ENCODE data around the gene ZNF410.

DNA sequence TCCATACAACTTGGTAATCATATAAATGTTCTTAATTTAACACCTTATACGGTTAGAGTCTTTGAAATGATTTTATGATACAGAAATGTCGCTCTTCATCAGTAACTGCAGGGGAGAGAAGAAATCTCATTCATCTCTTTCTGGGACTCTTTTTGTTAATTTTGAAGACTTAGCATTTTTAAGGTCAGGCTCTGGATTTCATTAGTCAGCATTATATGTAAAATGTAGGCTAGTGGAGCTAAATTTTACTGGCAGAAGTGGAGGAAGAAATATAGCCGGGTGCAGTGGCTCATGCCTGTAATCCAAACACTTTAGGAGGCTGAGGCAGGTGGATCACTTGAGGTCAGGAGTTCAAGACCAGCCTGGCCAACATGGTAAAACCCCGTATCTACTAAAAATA lies 39.7 kb upstream of the ZNF410 start:
- TF ChIP-seq, protein P1, sequence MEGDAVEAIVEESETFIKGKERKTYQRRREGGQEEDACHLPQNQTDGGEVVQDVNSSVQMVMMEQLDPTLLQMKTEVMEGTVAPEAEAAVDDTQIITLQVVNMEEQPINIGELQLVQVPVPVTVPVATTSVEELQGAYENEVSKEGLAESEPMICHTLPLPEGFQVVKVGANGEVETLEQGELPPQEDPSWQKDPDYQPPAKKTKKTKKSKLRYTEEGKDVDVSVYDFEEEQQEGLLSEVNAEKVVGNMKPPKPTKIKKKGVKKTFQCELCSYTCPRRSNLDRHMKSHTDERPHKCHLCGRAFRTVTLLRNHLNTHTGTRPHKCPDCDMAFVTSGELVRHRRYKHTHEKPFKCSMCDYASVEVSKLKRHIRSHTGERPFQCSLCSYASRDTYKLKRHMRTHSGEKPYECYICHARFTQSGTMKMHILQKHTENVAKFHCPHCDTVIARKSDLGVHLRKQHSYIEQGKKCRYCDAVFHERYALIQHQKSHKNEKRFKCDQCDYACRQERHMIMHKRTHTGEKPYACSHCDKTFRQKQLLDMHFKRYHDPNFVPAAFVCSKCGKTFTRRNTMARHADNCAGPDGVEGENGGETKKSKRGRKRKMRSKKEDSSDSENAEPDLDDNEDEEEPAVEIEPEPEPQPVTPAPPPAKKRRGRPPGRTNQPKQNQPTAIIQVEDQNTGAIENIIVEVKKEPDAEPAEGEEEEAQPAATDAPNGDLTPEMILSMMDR (IDR thresholded peaks at IDR 0.05; ENCODE audit: borderline replicate concordance, extremely low read depth, low read length, poor library complexity, severe bottlenecking) = no peak
- TF ChIP-seq EZH2 (IDR thresholded peaks at IDR 0.05; ENCODE audit: borderline replicate concordance, low read depth, low read length, severe bottlenecking) = no peak

Data from DND-41 (cell line).